Measurements from ENCODE around the gene TSPO2.

Gene TSPO2

DNA sequence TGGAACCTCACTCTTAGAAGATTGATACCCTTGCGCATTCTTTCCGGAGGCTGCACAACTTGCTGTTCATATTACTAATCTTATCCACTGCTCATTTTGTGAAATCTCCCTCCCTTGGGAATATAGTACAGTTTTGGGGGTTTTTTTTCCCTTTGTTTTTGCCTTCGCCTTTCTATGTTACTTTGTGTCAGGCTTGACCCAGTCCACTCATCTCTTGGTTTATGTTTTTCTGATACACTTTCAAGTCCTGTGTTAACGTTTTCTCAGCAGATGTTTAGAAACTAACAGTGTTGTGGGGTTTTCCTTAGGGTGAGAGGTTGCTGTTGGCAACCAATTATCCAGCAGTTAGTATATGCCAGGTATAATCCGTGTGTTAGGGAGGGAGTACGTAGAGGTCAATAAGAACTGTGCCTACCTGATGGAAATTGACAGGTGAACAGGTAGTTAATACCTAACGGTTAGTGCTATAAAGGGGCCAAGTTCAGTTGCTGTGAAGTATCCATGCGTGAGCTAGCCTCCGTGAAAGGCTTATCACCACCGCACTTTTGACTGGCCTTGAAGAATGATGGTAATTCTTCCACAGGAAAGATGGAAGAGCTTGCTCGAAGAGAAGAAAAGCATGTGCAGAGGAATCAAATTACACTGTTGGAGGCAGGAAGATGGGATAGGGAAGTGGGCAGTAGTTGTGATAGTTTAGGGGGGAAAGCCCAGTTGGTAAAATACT, 31.9 kb downstream of the TSPO2 start:
- DNase-seq (ENCODE audit: low spot score) = no peak
- Histone ChIP-seq H3K9ac (ENCODE audit: low read depth, low read length, poor library complexity) (peak overlapping the region; percentile 94), H3K27ac (replicated peaks; ENCODE audit: low read length) (peak overlapping the region; percentile 99), H3K9me3 (replicated peaks in 1 of 2; ENCODE audit: control insufficient read depth in 2 of 2, insufficient read depth in 1 of 2, low read depth in 1 of 2, low read length in 2 of 2) (no peaks in the 10 kb centered on the region), H4K91ac (ENCODE audit: low read depth, low read length, poor library complexity) (no peak overlapping the region), H2BK5ac (ENCODE audit: low read length) (no peak overlapping the region), H2AFZ (ENCODE audit: low read length) (peak overlapping the region; percentile 84), H3K36me3 (replicated peaks in 1 of 2; ENCODE audit: control insufficient read depth in 2 of 2, insufficient read depth in 2 of 2, low read length in 2 of 2) (peaks cover 2 to 29% of the 10 kb centered on the region in 2 donors), H2AK5ac (ENCODE audit: low read depth, low read length) (no peak overlapping the region), H3K4ac (ENCODE audit: low read length) (no peak overlapping the region), H3K79me1 (ENCODE audit: low read depth, low read length) (peaks cover 3% of the 10 kb centered on the region), H4K8ac (ENCODE audit: low read depth, low read length) (no peak overlapping the region), H3K18ac (ENCODE audit: low read length) (no peak overlapping the region), H3K14ac (ENCODE audit: low read length) (no peak overlapping the region), H3K4me3 (ENCODE audit: low read length in 2 of 2) (peak overlapping the region; percentile 83 to 91), H3K4me1 (ENCODE audit: control insufficient read depth in 2 of 2, insufficient read depth in 1 of 2, low read depth in 1 of 2, low read length in 2 of 2) (peaks cover 6 to 9% of the 10 kb centered on the region in 2 donors), H3K4me2 (ENCODE audit: insufficient read depth, low read length, poor library complexity, severe bottlenecking) (peak overlapping the region; percentile 74), H2BK120ac (ENCODE audit: low read depth, low read length) (no peak overlapping the region), H3K27me3 (ENCODE audit: control insufficient read depth in 3 of 3, insufficient read depth in 3 of 3, low read depth in 1 of 3, low read length in 3 of 3) (no peaks in the 10 kb centered on the region), H2BK15ac (ENCODE audit: low read length) (no peak overlapping the region), H2BK12ac (ENCODE audit: low read length) (no peak overlapping the region), H3K23ac (ENCODE audit: low read depth, low read length, poor library complexity) (peak overlapping the region; percentile 12)
- WGBS, 2 donors (ENCODE audit: extremely low coverage in 2 of 2, insufficient read length in 2 of 2, insufficient replicate concordance in 1 of 2) = no CpG with 5 or more reads among the region's 11 CpGs

DNA sequence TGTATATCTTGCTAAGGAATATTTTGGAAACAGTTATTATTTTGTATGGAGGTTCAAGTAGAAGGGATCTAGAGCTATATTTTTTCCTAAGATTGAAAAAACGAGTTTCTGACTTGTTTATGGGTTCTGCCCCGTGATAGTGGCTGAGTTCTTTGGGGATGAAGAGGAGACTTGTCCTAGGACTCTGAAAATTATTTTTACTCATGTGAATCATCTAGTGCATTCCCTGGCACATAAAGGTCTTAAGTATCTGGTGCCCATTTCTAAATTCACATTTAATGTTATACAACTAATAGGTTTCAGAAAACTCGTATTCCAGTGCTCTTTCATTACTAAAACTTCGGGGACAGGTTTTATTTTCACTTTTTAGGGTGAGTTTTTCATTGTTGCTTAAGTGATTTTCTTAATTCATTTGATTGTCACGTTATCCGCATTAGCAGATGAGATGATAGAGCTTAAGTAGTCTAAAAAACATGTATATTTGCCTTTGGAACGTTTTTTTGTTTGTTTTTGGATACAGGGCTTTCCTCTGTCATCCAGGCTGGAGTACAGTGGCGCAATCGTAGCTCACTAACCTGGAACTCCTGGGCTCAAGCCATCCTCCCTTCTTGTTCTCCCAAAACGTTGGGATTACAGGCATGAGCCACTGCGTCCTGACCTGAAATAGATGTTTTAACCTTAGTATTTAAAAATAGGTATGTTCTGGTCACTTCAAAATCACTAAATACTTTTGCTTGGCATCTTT, 32.6 kb downstream of the TSPO2 start:
- Histone ChIP-seq H3K18ac (ENCODE audit: low read length) (no peak overlapping the region), H3K4me2 (ENCODE audit: insufficient read depth, low read length, poor library complexity, severe bottlenecking) (no peak overlapping the region), H2BK15ac (ENCODE audit: low read length) (no peak overlapping the region), H3K9ac (ENCODE audit: low read depth, low read length, poor library complexity) (no peak overlapping the region), H2BK12ac (ENCODE audit: low read length) (no peak overlapping the region), H2AK5ac (ENCODE audit: low read depth, low read length) (no peak overlapping the region), H2AFZ (ENCODE audit: low read length) (peak overlapping the region; percentile 84), H3K27ac (replicated peaks; ENCODE audit: low read length) (no peak overlapping the region), H4K91ac (ENCODE audit: low read depth, low read length, poor library complexity) (no peak overlapping the region), H3K4ac (ENCODE audit: low read length) (no peak overlapping the region), H3K14ac (ENCODE audit: low read length) (no peak overlapping the region), H3K9me3 (replicated peaks in 1 of 2; ENCODE audit: control insufficient read depth in 2 of 2, insufficient read depth in 1 of 2, low read depth in 1 of 2, low read length in 2 of 2) (no peaks in the 10 kb centered on the region), H4K8ac (ENCODE audit: low read depth, low read length) (no peak overlapping the region), H3K4me3 (ENCODE audit: low read length in 2 of 2) (peak overlapping the region in 1 of 2 donors; percentile 83), H3K36me3 (replicated peaks in 1 of 2; ENCODE audit: control insufficient read depth in 2 of 2, insufficient read depth in 2 of 2, low read length in 2 of 2) (peaks cover 2 to 29% of the 10 kb centered on the region in 2 donors), H2BK5ac (ENCODE audit: low read length) (no peak overlapping the region), H3K4me1 (ENCODE audit: control insufficient read depth in 2 of 2, insufficient read depth in 1 of 2, low read depth in 1 of 2, low read length in 2 of 2) (peaks cover 6 to 9% of the 10 kb centered on the region in 2 donors), H3K79me1 (ENCODE audit: low read depth, low read length) (peaks cover 3% of the 10 kb centered on the region), H3K23ac (ENCODE audit: low read depth, low read length, poor library complexity) (no peak overlapping the region), H3K27me3 (ENCODE audit: control insufficient read depth in 3 of 3, insufficient read depth in 3 of 3, low read depth in 1 of 3, low read length in 3 of 3) (no peaks in the 10 kb centered on the region), H2BK120ac (ENCODE audit: low read depth, low read length) (no peak overlapping the region)
- no CpG with 5 or more reads among the region's 11 CpGs for WGBS, 2 donors (ENCODE audit: extremely low coverage in 2 of 2, insufficient read length in 2 of 2, insufficient replicate concordance in 1 of 2)
- DNase-seq (ENCODE audit: low spot score) = no peak

DNA sequence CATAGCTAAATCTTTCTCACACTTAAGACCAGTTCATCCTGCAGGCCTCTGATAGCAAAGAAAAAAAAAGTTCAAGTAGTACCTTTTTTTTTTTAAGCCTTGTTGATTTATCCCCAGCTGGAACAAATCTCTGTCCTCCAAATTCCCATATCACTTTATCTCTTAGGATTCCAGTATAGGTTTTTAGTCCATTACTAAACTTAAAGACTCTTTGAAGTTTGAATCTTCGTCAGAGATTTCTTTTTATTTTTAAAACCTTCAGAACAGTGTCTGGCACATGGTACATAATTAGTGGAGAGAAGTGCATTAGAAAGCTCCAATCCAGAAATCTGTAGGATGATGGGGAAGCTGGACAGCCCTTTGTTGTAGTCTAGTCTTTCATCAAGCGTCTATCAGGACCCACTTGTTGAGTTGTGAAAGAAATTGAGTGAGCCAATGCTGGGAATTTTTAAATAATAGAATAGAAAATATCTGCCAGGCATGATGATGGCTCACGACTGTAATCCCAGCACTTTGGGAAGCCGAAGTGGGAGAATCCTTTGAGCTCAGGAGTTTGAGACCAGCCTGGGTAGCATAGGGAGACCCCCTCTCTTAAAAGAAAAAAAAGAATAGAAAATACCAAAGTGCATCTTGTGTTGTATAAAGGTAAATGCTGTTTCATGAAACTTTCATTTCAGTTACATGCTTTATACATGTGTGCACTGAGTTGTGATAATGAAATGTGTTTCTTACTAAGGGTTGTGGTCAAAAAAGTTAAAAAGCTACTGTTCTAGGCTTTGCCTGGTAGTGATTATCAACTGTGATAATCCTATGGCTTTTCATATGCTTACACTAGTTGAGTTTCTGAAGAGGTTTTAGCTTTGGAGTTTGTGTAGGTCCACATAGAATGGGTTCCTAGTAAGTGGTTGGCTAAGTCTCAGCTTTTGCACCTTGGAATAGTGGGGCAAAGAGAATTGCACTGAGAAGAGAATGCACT, 33.7 kb downstream of the TSPO2 start:
- H2BK12ac ChIP-seq (ENCODE audit: low read length) = no peak overlapping the region
- H3K23ac ChIP-seq (ENCODE audit: low read depth, low read length, poor library complexity) = no peak overlapping the region
- no peak overlapping the region for H3K14ac ChIP-seq (ENCODE audit: low read length)
- H4K8ac ChIP-seq (ENCODE audit: low read depth, low read length) = no peak overlapping the region
- no peaks in the 10 kb centered on the region for H3K9me3 ChIP-seq (replicated peaks in 1 of 2; ENCODE audit: control insufficient read depth in 2 of 2, insufficient read depth in 1 of 2, low read depth in 1 of 2, low read length in 2 of 2)
- no peak overlapping the region for H2BK15ac ChIP-seq (ENCODE audit: low read length)
- no peak overlapping the region for H3K4me2 ChIP-seq (ENCODE audit: insufficient read depth, low read length, poor library complexity, severe bottlenecking)
- H4K91ac ChIP-seq (ENCODE audit: low read depth, low read length, poor library complexity) = no peak overlapping the region
- H3K36me3 ChIP-seq (replicated peaks in 1 of 2; ENCODE audit: control insufficient read depth in 2 of 2, insufficient read depth in 2 of 2, low read length in 2 of 2) = peaks cover 6 to 31% of the 10 kb centered on the region in 2 donors
- no peak overlapping the region for H2BK5ac ChIP-seq (ENCODE audit: low read length)
- H3K79me1 ChIP-seq (ENCODE audit: low read depth, low read length) = peaks cover 3% of the 10 kb centered on the region
- no peak overlapping the region for H3K27ac ChIP-seq (replicated peaks; ENCODE audit: low read length)
- no peak overlapping the region for H2BK120ac ChIP-seq (ENCODE audit: low read depth, low read length)
- H3K27me3 ChIP-seq (ENCODE audit: control insufficient read depth in 3 of 3, insufficient read depth in 3 of 3, low read depth in 1 of 3, low read length in 3 of 3) = no peaks in the 10 kb centered on the region
- no peak for DNase-seq (ENCODE audit: low spot score)
- no peak overlapping the region for H3K4ac ChIP-seq (ENCODE audit: low read length)
- H3K18ac ChIP-seq (ENCODE audit: low read length) = no peak overlapping the region
- no peak overlapping the region for H2AFZ ChIP-seq (ENCODE audit: low read length)
- H2AK5ac ChIP-seq (ENCODE audit: low read depth, low read length) = no peak overlapping the region
- no peak overlapping the region for H3K9ac ChIP-seq (ENCODE audit: low read depth, low read length, poor library complexity)
- H3K4me3 ChIP-seq (ENCODE audit: low read length in 2 of 2) = no peak overlapping the region
- no CpG with 5 or more reads among the region's 4 CpGs for WGBS, 2 donors (ENCODE audit: extremely low coverage in 2 of 2, insufficient read length in 2 of 2, insufficient replicate concordance in 1 of 2)
- H3K4me1 ChIP-seq (ENCODE audit: control insufficient read depth in 2 of 2, insufficient read depth in 1 of 2, low read depth in 1 of 2, low read length in 2 of 2) = peaks cover 5 to 6% of the 10 kb centered on the region in 2 donors

Measured in neuronal stem cell (in vitro differentiated cells).